Lung (tissue), 12 donors: ENCODE data around the gene PDGFD. TPM values are rescaled to one million over a fixed set of nuclear protein-coding genes. Genes with fewer than 3 reads are reported as not detected.

ENCODE experiments used
- ATAC-seq: fragments of 200-7000 bp; cut with Tn5 transposase; one replicate; pipeline ENCODE4 v1.9.1; 2020; ENCODE audit warnings: moderate number of reproducible peaks; ENCODE audit not compliant: insufficient read depth, low FRiP score
- DNase-seq, 3 donors: peaks; one replicate each; pipeline ENCODE4 v3.0.0-alpha.2; 2013 to 2017
- H3K27ac ChIP-seq, 2 donors: one replicate each; pipeline ENCODE4 v1.5.1; 2013; ENCODE audit warnings: mild to moderate bottlenecking in 2 of 2, moderate library complexity in 2 of 2, control low read depth in 1 of 2, inconsistent platforms in 1 of 2, low read depth in 1 of 2, low read length in 1 of 2
- H3K27me3 ChIP-seq, 3 donors: one replicate each; pipeline ENCODE4 v1.5.1; 2013; ENCODE audit warnings: low read length in 2 of 3; ENCODE audit not compliant: control insufficient read depth in 3 of 3, insufficient read depth in 3 of 3
- H3K36me3 ChIP-seq, 4 donors: one replicate each; pipeline ENCODE4 v1.5.1; 2013; ENCODE audit warnings: low read length in 4 of 4, mild to moderate bottlenecking in 1 of 4, moderate library complexity in 1 of 4; ENCODE audit not compliant: control insufficient read depth in 4 of 4, insufficient read depth in 4 of 4
- H3K4me1 ChIP-seq, 5 donors: one replicate each; pipeline ENCODE4 v1.5.1; 2013; ENCODE audit warnings: low read length in 5 of 5, mild to moderate bottlenecking in 2 of 5, moderate library complexity in 1 of 5; ENCODE audit not compliant: control insufficient read depth in 5 of 5, insufficient read depth in 5 of 5
- H3K4me3 ChIP-seq: one replicate; pipeline ENCODE4 v1.5.1; 2013; ENCODE audit warnings: mild to moderate bottlenecking, control low read depth, moderate library complexity
- H3K9ac ChIP-seq, 2 donors: one replicate each; pipeline ENCODE4 v1.5.1; 2013; ENCODE audit warnings: low read length in 2 of 2, control low read depth in 1 of 2; ENCODE audit not compliant: insufficient read depth in 1 of 2
- H3K9me3 ChIP-seq, 4 donors: one replicate each; pipeline ENCODE4 v1.5.1; 2013; ENCODE audit warnings: low read length in 3 of 4, mild to moderate bottlenecking in 1 of 4, moderate library complexity in 1 of 4; ENCODE audit not compliant: control insufficient read depth in 4 of 4, insufficient read depth in 3 of 4
- CTCF ChIP-seq: IDR thresholded peaks from 2 replicates; pipeline ENCODE4 v1.5.1; 2012; ENCODE audit warnings: mild to moderate bottlenecking; ENCODE audit errors: control extremely low read depth, extremely low read depth
- WGBS, 2 donors: extraction: QIAGEN DNeasy Blood & Tissue Kit; methylation state at CpG; one replicate each; pipeline ENCODE4 v1.1.7; 2013; 5-methylcytosine and 5-hydroxymethylcytosine counted together
- polyA plus RNA-seq, 2 donors: library from polyadenylated mRNA; stranded (reverse); fragments of 200-250 nt; gene quantifications; one replicate each; pipeline ENCODE4 v1.2.1, GENCODE V29; 2013
- total RNA-seq, 2 donors: library from RNA; depleted of rRNA in 1 of 2; stranded (reverse); fragments of >200 nt in 1 of 2; gene quantifications; one replicate each; pipeline ENCODE4 v1.2.1, GENCODE V29; 2014 to 2021
- donor health status: control.
- donor health status: control.
- donor health status: Bipolar disorder and iron deficiency.
- donor health status: healthy.
- donor health status: DM: yes; HTN: yes; CAD: no.

The PDGFD gene
- total and polyA plus RNA-seq, 4 donors, result 0.71 to 10.6 (median 1.4) TPM

GRCh38 chr11:103928802-103929161 lies 235.2 kb downstream of the PDGFD start:
- Histone ChIP-seq H3K36me3 (no peaks in the 10 kb centered on the region), H3K9ac (no peak overlapping the region), H3K4me1 (peaks cover 0 to 9% (median 0%) of the 10 kb centered on the region in 5 donors), H3K27ac (no peak overlapping the region), H3K4me3 (no peak overlapping the region), H3K27me3 (no peaks in the 10 kb centered on the region), H3K9me3 (no peaks in the 10 kb centered on the region)
- ATAC-seq, result no peak
- 87% methylated on average over 5 of the region's 5 CpGs for WGBS, 2 donors
- TF ChIP-seq CTCF, result no peak
- DNase-seq, result no peak

- Histone ChIP-seq H3K4me1 (peaks cover 0 to 13% (median 0%) of the 10 kb centered on the region in 5 donors), H3K4me3 (no peak overlapping the region), H3K27me3 (no peaks in the 10 kb centered on the region), H3K27ac (no peak overlapping the region), H3K9me3 (no peaks in the 10 kb centered on the region), H3K9ac (no peak overlapping the region), H3K36me3 (no peaks in the 10 kb centered on the region)
- TF ChIP-seq CTCF, result no peak
- WGBS, 2 donors, result 91% methylated on average over 5 of the region's 5 CpGs
- ATAC-seq, result no peak
- no peak for DNase-seq
These were observed 235.7 kb downstream of the PDGFD start for GRCh38 chr11:103928040-103928801.

DNA sequence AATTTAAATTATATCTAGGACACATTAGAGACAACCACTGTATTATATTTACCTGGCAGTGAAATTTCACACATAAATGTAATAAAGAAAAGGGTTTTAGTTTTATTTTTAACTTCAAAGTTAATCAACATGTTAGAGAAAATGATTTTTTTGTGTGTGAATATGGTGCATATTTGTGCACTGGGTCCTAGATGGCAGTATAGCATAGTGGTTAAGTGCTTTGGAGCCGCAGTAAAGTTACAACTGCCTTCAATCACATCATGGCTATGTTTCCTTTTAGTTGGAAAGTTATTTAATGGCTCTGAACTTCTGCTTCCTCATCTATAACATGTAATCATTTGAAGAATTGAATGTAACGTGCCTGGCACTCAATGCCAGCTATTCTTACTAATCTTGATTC lies 236.4 kb downstream of the PDGFD start:
- DNase-seq, result peak in 2 of 3 donors; percentile 51 to 66
- Histone ChIP-seq H3K4me3 (no peak overlapping the region), H3K9me3 (no peaks in the 10 kb centered on the region), H3K9ac (no peak overlapping the region), H3K27me3 (no peaks in the 10 kb centered on the region), H3K36me3 (no peaks in the 10 kb centered on the region), H3K4me1 (peaks cover 0 to 13% (median 0%) of the 10 kb centered on the region in 5 donors), H3K27ac (no peak overlapping the region)
- TF ChIP-seq CTCF, result no peak
- no peak for ATAC-seq
- 23 to 45% methylated on average over 2 of the region's 2 CpGs for WGBS, 2 donors

- no peak for TF ChIP-seq CTCF
- 90 to 94% methylated on average over 5 of the region's 5 CpGs for WGBS, 2 donors
- Histone ChIP-seq H3K4me3 (no peak overlapping the region), H3K9me3 (no peaks in the 10 kb centered on the region), H3K36me3 (no peaks in the 10 kb centered on the region), H3K27me3 (no peaks in the 10 kb centered on the region), H3K9ac (no peak overlapping the region), H3K4me1 (peaks cover 0 to 13% (median 0%) of the 10 kb centered on the region in 5 donors), H3K27ac (no peak overlapping the region)
- no peak for DNase-seq
- no peak for ATAC-seq
These were observed 237.0 kb downstream of the PDGFD start for GRCh38 chr11:103926990-103927389.
